NCI-H526 treated with DMSO at 0.1 percent for 48 hours (cell line): ENCODE measurements around the gene SCG3.

Source experiments
- DNase-seq: peaks from one replicate; lab custom pipeline; 2025; lab: John Stamatoyannopoulos, UW

The SCG3 gene

GRCh38 chr15:51727141-51727897, 46.0 kb downstream of the SCG3 start:
- DNase-seq, result no peak

GRCh38 chr15:51731549-51732267, 50.4 kb downstream of the SCG3 start:
- peak; percentile 55 for DNase-seq

- DNase-seq, result no peak
Measured at GRCh38 chr15:51732646-51733045, 51.3 kb downstream of the SCG3 start.

- no peak for DNase-seq
Measured at GRCh38 chr15:51735228-51736010, 54.1 kb downstream of the SCG3 start.

GRCh38 chr15:51736069-51736468, 54.8 kb downstream of the SCG3 start:
- no peak for DNase-seq

GRCh38 chr15:51736751-51737521, 55.6 kb downstream of the SCG3 start:
- peak; percentile 58 for DNase-seq

GRCh38 chr15:51737522-51738305, 56.4 kb downstream of the SCG3 start, which contains the start of gene LYSMD2:
TSS of gene LYSMD2 (minus strand) at chr15:51737655. CDS start at chr15:51737622, 33 bp downstream.
- peak; percentile 41 for DNase-seq

- no peak for DNase-seq
Measured at GRCh38 chr15:51738553-51738952, 57.2 kb downstream of the SCG3 start.

GRCh38 chr15:51739061-51739712, 57.9 kb downstream of the SCG3 start:
- no peak for DNase-seq

- DNase-seq, result no peak
Measured at GRCh38 chr15:51749307-51749706, 68.0 kb downstream of the SCG3 start.

- DNase-seq, result peak; percentile 51
Measured at GRCh38 chr15:51750186-51750585, 68.9 kb downstream of the SCG3 start.

- DNase-seq, result peak; percentile 69
Measured at GRCh38 chr15:51750792-51751696, 69.7 kb downstream of the SCG3 start, which contains the start of gene TMOD2. TSS of gene TMOD2 (plus strand) at chr15:51751597. CDS start at chr15:51766442, 14,845 bp downstream.

GRCh38 chr15:51751697-51752683, 70.7 kb downstream of the SCG3 start:
- DNase-seq, result peak; percentile 85

- DNase-seq, result no peak
Measured at GRCh38 chr15:51752888-51753287, 71.6 kb downstream of the SCG3 start.

- no peak for DNase-seq
Measured at GRCh38 chr15:51754267-51754666, 73.0 kb downstream of the SCG3 start.

GRCh38 chr15:51755790-51756189, 74.5 kb downstream of the SCG3 start:
- no peak for DNase-seq

- no peak for DNase-seq
Measured at GRCh38 chr15:51756482-51756881, 75.2 kb downstream of the SCG3 start.

GRCh38 chr15:51757450-51757849, 76.1 kb downstream of the SCG3 start:
- no peak for DNase-seq
